Suppressor macrophage treated with lipopolysaccharide for 1 hour (primary cell): ENCODE data around the gene PTGER4.

ENCODE experiments used
- DNase-seq, 3 donors: peaks; one replicate each; pipeline ENCODE4 v3.0.0-alpha.2; 2020 to 2022

Gene PTGER4

GRCh38 chr5:40672425-40672824 is 7.3 kb upstream of the PTGER4 start:
- peak; percentile 74 to 96 (median 92) for DNase-seq

DNA sequence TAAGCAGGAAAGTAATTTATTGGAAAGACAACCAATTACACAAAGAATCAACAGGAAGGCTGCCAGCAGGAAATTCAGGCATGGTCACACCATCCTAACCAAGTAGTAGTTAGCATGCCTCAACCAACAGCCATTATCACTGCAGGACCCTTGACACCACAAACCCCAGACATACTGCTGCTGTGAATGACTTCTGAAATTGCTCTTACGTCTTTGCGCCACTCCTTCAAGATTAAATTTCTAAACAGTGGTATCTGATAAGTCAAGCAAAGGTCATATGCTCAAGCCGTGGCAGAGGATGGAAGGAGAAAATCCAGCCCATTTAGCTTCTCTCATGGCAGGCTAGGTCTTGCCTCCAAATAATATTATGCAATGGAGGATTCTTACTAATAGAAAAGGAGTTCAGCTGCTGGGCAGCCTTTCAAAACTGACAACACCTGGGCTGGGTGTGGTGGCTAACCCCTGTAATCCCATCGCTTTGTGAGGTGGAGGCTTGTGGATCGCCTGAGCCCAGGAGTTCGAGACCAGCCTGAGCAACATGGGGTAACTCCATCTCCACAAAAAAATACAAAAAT is 5.0 kb upstream of the PTGER4 start:
- DNase-seq: peak in 1 of 3 donors; percentile 15

GRCh38 chr5:40675396-40676133 is 4.2 kb upstream of the PTGER4 start:
- DNase-seq: peak in 2 of 3 donors; percentile 55 to 56

- DNase-seq: peak; percentile 39 to 51 (median 48)
Measured at GRCh38 chr5:40676613-40677343, 2.9 kb upstream of the PTGER4 start.

DNA sequence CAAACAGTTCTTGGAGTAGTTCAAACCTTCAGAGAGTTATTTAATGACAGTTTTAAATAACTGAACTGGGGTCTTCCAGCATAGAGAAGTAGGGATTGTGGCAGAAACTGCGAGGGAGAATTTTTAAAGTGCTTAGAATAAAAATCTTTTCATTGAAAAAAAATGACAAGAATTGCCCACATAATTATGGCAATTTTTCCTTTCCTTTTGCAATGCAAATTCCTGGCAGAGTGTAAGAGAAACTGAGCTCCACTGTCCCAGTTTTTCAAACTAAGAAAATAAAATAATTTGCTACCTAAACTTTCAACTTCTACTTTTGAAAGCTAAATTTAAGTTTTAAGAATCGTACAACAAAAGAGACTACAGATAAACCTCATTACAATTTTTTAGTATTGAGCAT is 2.3 kb upstream of the PTGER4 start:
- DNase-seq: peak in 1 of 3 donors; percentile 15

DNA sequence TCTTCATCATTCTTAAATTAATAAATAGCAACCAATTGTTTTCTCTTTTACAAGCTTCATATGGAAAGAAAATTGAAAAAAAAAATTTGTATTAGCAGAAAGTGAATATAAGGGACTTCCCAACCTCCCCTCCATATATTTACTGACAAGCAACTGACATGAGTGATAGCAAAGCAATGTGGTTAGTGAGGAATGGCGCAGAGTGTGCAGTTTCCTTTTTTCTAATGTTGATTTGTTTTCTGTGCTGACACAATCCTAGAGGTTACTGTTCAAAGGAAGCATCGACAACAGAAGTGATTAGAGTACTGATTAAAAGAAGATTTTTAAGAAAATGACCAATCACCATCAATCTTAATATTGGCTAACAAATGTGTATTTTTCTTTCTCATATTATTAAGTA is 1.7 kb upstream of the PTGER4 start:
- DNase-seq: peak; percentile 72 to 89 (median 85)

DNA sequence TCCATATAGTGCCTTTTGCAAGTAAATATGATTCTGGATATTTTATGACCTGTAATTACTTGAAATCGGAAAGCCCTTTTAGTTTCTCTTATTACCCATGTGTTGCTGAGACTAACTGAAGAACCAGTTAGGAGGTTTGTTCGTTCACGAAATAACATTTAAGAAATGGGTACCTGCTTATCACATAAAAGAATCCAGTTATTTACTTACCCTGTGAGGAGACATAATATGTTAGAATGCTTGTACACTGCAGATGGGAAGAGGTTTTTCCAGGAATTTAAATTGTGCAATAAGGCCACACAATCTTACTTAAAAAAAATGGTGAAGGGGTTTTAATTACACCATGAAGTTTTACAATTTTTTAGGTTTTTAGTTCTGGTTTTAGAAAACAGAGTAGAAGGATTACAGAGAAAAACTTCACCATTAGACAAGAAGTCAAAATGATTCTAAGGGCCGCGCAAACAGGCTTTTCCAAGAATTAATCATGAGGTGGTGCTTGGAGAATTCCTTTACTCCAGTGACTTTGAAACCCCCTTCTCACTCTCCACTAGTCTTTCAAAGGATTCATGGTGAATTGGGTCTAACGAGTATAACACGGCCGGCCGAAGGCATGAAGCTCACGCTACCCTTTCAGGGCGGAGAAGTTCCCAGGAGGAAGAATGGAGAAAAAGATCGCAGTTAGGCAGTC is 1.1 kb upstream of the PTGER4 start:
- DNase-seq: peak; percentile 22 to 64 (median 63)

- DNase-seq: peak; percentile 98 to 99 (median 99)
Measured at GRCh38 chr5:40679148-40679912, 385 bp upstream of the PTGER4 start.

DNA sequence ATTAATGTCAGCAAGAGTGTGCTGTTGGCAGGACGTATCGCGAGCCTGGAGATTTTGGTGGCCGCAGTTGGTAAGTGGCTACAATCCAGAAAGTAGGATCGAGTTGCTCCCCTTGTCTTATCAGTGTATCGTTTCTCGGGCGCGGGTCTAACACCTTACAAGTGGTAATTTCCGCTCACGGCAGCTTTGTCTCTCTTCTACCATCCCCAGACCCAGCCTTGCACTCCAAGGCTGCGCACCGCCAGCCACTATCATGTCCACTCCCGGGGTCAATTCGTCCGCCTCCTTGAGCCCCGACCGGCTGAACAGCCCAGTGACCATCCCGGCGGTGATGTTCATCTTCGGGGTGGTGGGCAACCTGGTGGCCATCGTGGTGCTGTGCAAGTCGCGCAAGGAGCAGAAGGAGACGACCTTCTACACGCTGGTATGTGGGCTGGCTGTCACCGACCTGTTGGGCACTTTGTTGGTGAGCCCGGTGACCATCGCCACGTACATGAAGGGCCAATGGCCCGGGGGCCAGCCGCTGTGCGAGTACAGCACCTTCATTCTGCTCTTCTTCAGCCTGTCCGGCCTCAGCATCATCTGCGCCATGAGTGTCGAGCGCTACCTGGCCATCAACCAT is 1.1 kb downstream of the PTGER4 start:
- peak; percentile 40 to 58 (median 47) for DNase-seq

- DNase-seq: peak; percentile 59 to 67 (median 60)
Measured at GRCh38 chr5:40681363-40682153, 1.8 kb downstream of the PTGER4 start.

DNA sequence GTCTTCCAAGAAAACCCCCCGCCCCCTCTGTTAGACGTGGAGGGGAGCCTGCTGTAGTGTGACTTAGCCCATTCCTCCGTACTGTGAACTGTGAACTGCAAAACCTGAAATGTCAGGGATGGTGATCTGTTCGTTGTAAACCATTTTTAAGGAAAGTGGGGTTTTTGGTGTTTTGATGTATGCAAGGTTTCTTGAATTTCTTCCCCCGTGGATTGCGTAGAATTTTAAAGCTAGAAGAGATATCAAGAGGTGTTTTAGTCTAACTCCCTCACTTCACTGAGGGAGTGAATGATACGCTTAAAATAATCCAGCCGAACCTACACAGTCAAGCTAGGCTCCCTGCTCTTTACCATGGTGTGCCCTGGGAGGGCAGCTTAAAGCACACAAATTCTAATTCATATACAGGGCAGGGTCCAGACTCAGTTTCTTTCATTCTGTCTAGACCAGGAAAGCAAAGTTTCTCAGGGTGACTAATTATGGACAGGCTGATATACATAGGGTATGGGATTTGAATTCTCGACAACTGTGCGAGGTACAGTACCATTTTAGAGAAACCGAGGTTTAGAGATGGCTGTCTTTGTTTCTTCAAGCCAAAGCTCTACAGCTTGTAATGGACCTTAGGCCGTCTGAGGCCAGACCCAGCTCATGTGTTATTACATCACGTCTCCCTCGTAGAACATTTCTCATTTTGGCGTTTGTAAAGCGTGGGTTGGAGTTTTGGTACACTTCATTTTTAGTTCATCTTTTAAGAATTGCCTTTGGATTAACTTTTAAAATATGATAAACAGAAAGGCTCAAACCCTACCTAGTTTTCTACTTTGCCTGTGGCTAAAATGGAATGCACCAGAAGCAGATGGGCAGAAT is 2.7 kb downstream of the PTGER4 start:
- peak; percentile 70 to 79 (median 78) for DNase-seq

GRCh38 chr5:40683305-40683704 is 3.6 kb downstream of the PTGER4 start:
- no peak for DNase-seq

- peak in 1 of 3 donors; percentile 22 for DNase-seq
Measured at GRCh38 chr5:40685193-40685592, 5.5 kb downstream of the PTGER4 start.

GRCh38 chr5:40685976-40686486 is 6.3 kb downstream of the PTGER4 start:
- DNase-seq: peak in 1 of 3 donors; percentile 17

DNA sequence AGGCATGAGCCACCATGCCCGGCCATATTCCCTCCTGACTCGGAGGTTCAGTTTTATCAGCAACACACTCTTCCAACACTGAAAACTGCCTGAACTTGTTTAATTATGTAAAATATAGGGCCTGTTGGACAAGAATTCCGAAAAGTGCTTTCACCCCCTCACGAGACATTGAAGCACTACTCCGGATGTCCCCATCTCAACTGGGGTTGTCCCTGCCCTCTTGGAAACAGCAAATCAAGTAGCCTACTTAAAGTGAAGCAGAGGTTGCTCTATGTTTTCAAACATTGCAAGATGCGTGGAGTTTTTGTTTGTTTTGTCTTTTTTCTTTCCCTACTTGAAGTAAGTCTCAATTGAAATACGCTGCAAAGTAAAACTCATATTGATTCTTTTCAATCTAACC is 7.6 kb downstream of the PTGER4 start:
- DNase-seq: peak in 2 of 3 donors; percentile 24 to 37

DNA sequence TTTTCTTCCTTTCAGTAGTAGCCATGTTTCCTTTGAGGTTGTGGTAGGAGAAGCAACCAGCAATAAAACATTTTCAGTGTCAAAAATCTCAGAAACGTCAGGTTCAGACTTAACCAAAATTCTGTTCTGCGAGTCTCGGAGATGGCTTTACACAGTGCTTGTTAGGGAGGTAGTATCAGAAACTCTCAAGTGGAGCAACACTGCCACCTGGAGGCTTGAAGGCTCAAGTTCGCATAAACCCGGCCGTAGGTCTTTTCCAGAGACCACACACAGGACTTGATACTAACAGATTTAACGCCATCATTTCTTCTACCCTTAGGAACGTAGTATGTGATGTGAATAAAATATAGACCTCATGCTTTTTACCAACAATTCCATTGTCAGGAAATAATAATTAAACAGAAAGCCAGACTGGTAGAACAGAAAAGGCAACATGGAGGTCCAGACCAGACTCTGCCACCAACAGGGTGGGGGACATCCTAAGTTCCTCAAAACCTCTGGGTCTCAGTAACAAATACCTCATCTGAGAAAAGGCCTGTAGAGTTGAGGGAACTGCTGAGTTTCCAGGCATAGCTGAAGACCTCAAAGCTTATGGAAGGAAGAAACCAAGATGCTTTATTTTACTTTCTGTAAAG is 8.5 kb downstream of the PTGER4 start:
- DNase-seq: peak; percentile 89 to 91 (median 90)

DNA sequence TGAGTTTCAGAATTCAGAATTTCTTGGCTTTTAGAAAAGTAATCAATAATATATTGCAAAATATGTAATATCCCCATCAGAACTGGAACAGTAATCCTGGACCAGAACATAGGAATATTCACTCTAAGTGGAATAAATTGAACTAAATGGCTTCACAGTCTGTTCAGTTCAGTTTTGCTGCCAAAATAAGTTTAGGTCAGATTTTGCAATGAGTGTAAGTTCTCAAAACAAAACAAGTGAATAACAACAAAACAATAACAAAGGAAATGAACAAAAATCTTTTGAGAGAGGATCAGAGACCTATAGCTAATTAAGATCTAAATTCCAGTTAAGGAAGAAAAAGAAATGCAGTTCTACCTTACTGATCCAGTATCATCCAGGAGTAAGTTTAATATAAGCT is 9.3 kb downstream of the PTGER4 start:
- DNase-seq: peak in 1 of 3 donors; percentile 17

DNA sequence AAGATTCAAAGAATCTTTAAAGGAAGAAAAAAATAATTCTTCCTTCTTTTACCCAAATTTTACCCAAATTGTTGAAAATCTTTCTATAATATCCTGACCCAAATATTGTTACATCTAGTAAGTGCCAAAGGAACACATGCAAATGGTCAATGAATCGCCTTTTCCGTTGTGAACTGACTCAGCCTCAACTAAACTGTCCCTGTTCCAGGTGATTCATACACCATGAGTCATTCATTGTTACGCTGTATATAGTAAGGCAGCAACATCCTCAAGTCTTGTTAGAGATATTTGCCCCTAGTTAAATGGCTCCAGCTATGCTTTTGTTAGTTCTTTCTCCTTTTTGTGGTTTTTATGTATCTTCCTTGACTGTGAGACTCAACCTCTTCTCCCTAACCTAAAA is 9.7 kb downstream of the PTGER4 start:
- DNase-seq: peak; percentile 84 to 95 (median 95)

DNA sequence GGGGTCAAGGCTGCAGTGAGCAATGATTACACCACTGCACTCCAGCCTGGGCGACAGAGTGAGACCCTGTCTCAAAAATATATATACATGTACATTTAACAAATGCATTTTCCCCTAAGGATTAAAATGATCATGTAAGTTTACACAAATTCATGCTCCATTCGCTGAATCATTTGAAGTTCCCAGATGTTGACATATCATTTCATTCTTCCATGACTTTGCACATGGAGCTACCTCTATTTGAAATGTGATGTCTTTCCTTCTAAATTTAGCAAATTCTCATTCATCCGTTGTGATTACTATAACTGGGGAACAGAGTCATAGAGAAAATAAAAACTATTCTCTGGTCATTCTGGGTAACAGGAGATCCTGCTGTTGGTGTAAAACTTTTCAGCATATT is 10.6 kb downstream of the PTGER4 start:
- DNase-seq: peak; percentile 25 to 77 (median 68)
